C4-2B (cell line): Measurements from ENCODE around the gene CACNA2D3.

Source experiments
- ZFX ChIP-seq: fragments of 450-650 bp; IDR thresholded peaks from 2 replicates; pipeline ENCODE4 v1.6.1; 2017
- TF ChIP-seq, protein P1 (sequence below): fragments of 450-650 bp; conservative IDR thresholded peaks from 2 replicates; pipeline ENCODE4 v1.5.1; 2017; ENCODE audit warnings: mild to moderate bottlenecking

DNA sequence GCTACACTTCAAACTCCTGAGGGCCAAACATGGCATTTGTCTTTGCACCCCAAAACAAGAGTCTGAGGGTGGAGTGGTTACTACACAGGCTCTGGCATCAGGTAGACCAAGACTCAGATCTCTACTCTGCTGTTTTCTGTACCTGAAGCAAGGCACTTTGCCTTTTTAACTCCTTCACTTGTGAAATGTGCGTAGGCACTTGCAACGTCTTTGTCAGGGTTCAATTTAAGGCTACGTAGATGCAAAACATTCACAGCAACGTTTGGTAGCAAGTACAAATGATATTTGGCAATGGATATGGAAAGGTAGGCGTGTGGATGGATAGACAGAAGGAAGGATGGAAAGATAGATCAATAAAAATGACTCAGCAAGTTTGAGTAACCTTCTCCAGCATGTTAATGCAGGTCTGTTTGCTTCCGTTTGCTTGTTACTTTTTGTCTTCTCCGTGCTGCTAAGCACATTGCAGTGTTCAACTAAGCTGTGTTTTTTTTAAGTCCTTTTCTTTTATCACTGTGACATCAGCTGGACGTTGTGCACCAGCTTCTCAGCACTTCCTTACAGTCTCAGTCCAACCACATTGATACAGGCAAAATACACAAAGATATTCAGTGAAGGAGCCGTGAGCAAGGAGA, 704.8 kb downstream of the CACNA2D3 start:
- TF ChIP-seq, protein P1, sequence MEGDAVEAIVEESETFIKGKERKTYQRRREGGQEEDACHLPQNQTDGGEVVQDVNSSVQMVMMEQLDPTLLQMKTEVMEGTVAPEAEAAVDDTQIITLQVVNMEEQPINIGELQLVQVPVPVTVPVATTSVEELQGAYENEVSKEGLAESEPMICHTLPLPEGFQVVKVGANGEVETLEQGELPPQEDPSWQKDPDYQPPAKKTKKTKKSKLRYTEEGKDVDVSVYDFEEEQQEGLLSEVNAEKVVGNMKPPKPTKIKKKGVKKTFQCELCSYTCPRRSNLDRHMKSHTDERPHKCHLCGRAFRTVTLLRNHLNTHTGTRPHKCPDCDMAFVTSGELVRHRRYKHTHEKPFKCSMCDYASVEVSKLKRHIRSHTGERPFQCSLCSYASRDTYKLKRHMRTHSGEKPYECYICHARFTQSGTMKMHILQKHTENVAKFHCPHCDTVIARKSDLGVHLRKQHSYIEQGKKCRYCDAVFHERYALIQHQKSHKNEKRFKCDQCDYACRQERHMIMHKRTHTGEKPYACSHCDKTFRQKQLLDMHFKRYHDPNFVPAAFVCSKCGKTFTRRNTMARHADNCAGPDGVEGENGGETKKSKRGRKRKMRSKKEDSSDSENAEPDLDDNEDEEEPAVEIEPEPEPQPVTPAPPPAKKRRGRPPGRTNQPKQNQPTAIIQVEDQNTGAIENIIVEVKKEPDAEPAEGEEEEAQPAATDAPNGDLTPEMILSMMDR, result no peak
- no peak for TF ChIP-seq ZFX
